ENCODE results near the gene CYLD. TPM values are rescaled to one million over a fixed set of nuclear protein-coding genes. Genes with fewer than 3 reads are reported as not detected.

Gene CYLD
- total RNA-seq, 4 donors from 2014 or later = 5.2 to 56.5 (median 34.1) TPM

DNA sequence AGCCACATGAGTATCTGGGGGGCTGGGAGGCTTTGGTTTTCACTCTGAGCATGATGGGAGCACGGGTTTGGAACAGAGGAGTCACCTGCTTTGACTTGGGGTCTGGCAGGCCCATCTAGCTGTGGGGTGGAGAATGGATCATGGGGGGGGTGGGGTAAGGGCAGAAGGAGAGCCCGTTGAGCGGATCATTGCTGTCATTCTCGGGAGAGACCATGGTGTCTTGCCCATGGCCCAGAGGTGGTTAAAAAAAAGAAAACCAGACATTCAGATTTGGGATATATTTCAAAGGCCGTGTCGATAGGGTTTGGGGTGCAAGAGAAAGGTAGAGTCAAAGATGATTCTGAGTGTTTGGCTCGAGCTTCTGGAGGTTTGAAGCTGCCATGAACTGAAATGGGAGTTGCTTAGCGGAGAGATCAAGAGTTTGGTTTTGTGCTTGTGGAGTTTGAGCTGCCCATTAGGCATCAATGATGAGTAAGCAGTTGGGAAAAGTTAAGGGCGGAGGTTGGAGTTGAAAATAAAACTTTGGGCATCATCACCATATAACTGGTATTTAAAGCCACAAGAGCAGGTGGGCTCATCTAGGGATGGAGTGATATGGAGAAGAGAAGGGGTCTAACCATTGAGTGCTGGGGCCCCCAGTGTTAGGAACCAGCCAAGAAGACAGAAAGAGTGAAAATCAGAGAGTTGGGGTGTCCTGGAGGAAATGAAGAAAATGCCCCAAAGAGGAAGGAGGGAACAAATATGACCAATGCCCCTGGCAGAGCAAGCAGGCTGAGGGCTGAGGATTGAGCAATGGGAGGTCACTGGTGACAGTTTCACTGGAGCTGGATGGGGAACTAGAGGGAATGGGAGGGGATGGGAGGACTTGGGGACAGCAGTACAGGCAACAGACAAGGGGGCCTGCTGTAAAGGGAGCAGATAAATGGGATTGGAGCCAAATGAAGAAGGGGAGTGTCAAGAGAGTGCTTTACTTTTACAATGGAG is 46.6 kb upstream of the CYLD start:
- no peak for DNase-seq
- peaks cover 11 to 29% (median 21%) of the 10 kb centered on the region in 4 donors for H3K4me1 ChIP-seq
- H3K36me3 ChIP-seq = no peaks in the 10 kb centered on the region
- in situ Hi-C loops (cut with MboI; ENCODE audit: low pct_ligation_motif_present in 1 of 4, low pct_unique_long_range_greater_than_20kb in 1 of 4, low sequenced_read_pairs in 3 of 4) = no loop called here
- 93 to 94% methylated on average over 4 to 9 of the region's 9 CpGs for WGBS, 2 donors (ENCODE audit: low coverage in 1 of 2)
- peak overlapping the region; percentile 40 to 64 (median 55) for H3K27ac ChIP-seq
- TF ChIP-seq POLR2A (IDR thresholded peaks at IDR 0.05) (no peak), POLR2AphosphoS5 (IDR thresholded peaks at IDR 0.05) (no peak)
- no peaks in the 10 kb centered on the region for H3K27me3 ChIP-seq
- intact Hi-C loops (cut with DNase I; ENCODE audit: low total_unique reads) = no loop called here
- H3K4me3 ChIP-seq = no peak overlapping the region
- no peaks in the 10 kb centered on the region for H3K9me3 ChIP-seq

DNA sequence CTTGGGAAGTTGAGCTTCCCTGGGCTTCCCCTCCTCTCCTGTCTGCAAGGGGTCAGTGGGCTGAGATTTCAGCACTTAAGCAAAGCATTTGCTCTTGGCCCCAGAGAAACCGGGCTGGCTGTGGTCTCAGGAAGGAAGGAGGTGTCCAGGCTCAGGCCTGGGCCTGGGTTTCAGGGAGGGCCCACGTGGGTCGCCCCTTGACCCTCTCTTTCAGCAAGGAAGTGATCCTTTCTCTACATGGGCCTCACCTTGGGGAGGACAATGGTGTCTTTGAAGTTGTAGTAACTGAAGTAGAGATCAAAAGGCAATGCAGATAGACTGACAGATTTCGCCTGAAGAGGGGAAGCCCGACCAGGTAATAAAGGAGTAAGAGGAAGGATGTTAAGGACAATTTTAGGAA is 45.8 kb upstream of the CYLD start:
- intact Hi-C loops (cut with DNase I; ENCODE audit: low total_unique reads) (no loop called here), in situ Hi-C loops (cut with MboI; ENCODE audit: low pct_ligation_motif_present in 1 of 4, low pct_unique_long_range_greater_than_20kb in 1 of 4, low sequenced_read_pairs in 3 of 4) (no loop called here)
- no peaks in the 10 kb centered on the region for H3K9me3 ChIP-seq
- TF ChIP-seq EP300 (IDR thresholded peaks at IDR 0.05; ENCODE audit: low read depth) (no peak), POLR2A (IDR thresholded peaks at IDR 0.05) (no peak), POLR2AphosphoS5 (IDR thresholded peaks at IDR 0.05) (no peak)
- TF ChIP-seq, protein P1, sequence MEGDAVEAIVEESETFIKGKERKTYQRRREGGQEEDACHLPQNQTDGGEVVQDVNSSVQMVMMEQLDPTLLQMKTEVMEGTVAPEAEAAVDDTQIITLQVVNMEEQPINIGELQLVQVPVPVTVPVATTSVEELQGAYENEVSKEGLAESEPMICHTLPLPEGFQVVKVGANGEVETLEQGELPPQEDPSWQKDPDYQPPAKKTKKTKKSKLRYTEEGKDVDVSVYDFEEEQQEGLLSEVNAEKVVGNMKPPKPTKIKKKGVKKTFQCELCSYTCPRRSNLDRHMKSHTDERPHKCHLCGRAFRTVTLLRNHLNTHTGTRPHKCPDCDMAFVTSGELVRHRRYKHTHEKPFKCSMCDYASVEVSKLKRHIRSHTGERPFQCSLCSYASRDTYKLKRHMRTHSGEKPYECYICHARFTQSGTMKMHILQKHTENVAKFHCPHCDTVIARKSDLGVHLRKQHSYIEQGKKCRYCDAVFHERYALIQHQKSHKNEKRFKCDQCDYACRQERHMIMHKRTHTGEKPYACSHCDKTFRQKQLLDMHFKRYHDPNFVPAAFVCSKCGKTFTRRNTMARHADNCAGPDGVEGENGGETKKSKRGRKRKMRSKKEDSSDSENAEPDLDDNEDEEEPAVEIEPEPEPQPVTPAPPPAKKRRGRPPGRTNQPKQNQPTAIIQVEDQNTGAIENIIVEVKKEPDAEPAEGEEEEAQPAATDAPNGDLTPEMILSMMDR (IDR thresholded peaks at IDR 0.05) = no peak
- peaks cover 11 to 29% (median 21%) of the 10 kb centered on the region in 4 donors for H3K4me1 ChIP-seq
- no peak overlapping the region for H3K4me3 ChIP-seq
- peak overlapping the region; percentile 40 to 64 (median 55) for H3K27ac ChIP-seq
- DNase-seq = no peak
- no peaks in the 10 kb centered on the region for H3K36me3 ChIP-seq
- WGBS, 2 donors (ENCODE audit: low coverage in 1 of 2) = 39 to 43% methylated on average over 3 to 5 of the region's 5 CpGs
- H3K27me3 ChIP-seq = no peaks in the 10 kb centered on the region

DNA sequence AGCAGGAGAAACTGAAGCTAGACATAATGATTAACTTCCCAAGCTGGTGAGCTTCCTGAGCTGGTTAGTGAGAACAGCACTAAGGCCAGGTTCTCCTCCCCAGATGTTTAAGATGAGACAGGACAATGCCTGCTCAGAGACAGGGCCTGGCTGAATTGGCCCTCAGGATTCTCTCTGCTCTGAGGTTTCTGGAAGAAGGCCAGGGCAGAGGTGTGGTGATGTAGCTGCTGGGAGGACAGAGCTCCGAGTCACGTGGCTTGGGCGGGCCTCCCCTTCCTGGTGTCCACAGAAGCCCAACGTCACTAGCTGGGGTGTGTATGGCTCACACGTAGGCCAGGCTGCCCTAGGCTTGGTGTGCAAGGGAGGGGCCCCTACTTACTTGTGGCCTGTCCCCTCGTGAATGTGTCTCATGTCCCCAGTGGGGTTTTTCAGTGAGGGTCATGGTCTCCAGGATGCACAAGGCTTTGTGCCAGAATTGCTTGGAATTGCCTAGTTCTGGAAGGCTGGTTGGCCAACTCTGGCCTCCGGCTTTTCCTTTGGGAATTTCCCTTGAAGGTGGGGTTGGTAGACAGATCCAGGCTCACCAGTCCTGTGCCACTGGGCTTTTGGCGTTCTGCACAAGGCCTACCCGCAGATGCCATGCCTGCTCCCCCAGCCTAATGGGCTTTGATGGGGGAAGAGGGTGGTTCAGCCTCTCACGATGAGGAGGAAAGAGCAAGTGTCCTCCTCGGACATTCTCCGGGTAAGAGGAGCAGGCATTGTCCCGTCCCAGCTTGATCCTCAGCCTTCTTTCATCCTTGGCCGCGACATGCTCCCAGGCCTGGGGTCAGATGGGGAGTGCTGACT is 45.1 kb upstream of the CYLD start:
- Histone ChIP-seq H3K36me3 (no peaks in the 10 kb centered on the region), H3K27me3 (no peaks in the 10 kb centered on the region), H3K4me3 (no peak overlapping the region), H3K4me1 (peaks cover 11 to 29% (median 21%) of the 10 kb centered on the region in 4 donors), H3K27ac (peak overlapping the region; percentile 40 to 64 (median 55)), H3K9me3 (no peaks in the 10 kb centered on the region)
- WGBS, 2 donors (ENCODE audit: low coverage in 1 of 2) = 19 to 71% methylated on average over 5 to 15 of the region's 15 CpGs
- in situ Hi-C loops (cut with MboI; ENCODE audit: low pct_ligation_motif_present in 1 of 4, low pct_unique_long_range_greater_than_20kb in 1 of 4, low sequenced_read_pairs in 3 of 4) = no loop called here
- intact Hi-C loops (cut with DNase I; ENCODE audit: low total_unique reads) = no loop called here
- peak; percentile 91 for DNase-seq
- TF ChIP-seq, protein P1 (IDR thresholded peaks at IDR 0.05) = no peak
- peak in 2 of 3 donors; percentile 15 to 16 for TF ChIP-seq POLR2AphosphoS5 (IDR thresholded peaks at IDR 0.05)
- peak; percentile 11 for TF ChIP-seq EP300 (IDR thresholded peaks at IDR 0.05; ENCODE audit: low read depth)

DNA sequence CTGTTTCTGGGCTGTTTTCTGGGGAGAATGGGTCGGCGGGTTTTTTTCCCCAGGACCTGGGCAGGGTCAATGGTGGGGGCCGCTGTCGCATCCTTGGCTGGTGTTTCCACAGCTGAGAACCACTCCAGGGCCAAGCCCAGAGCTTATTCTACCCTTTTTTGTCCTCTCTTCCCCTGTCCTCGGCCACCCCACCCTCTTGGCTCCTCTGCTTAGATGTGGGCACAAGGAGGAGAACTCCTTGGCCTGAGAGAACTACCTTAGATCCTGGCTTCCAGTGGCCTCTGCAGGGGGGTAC is 44.5 kb upstream of the CYLD start:
- Histone ChIP-seq H3K36me3 (no peaks in the 10 kb centered on the region), H3K4me1 (peaks cover 11 to 29% (median 21%) of the 10 kb centered on the region in 4 donors), H3K4me3 (peak overlapping the region in 1 of 4 donors; percentile 20), H3K9me3 (no peaks in the 10 kb centered on the region), H3K27me3 (no peaks in the 10 kb centered on the region), H3K27ac (peak overlapping the region; percentile 40 to 64 (median 55))
- WGBS, 2 donors (ENCODE audit: low coverage in 1 of 2) = 60 to 95% methylated on average over 1 to 5 of the region's 5 CpGs
- intact Hi-C loops (cut with DNase I; ENCODE audit: low total_unique reads) (no loop called here), in situ Hi-C loops (cut with MboI; ENCODE audit: low pct_ligation_motif_present in 1 of 4, low pct_unique_long_range_greater_than_20kb in 1 of 4, low sequenced_read_pairs in 3 of 4) (no loop called here)
- DNase-seq = no peak
- no peak for TF ChIP-seq POLR2AphosphoS5 (IDR thresholded peaks at IDR 0.05)
- TF ChIP-seq, protein P1 (IDR thresholded peaks at IDR 0.05) = no peak
- no peak for TF ChIP-seq POLR2A (IDR thresholded peaks at IDR 0.05)
- TF ChIP-seq EP300 (IDR thresholded peaks at IDR 0.05; ENCODE audit: low read depth) = no peak

All from transverse colon (tissue), 4 donors.